Measurements from ENCODE around the gene KCNV2.

DNA sequence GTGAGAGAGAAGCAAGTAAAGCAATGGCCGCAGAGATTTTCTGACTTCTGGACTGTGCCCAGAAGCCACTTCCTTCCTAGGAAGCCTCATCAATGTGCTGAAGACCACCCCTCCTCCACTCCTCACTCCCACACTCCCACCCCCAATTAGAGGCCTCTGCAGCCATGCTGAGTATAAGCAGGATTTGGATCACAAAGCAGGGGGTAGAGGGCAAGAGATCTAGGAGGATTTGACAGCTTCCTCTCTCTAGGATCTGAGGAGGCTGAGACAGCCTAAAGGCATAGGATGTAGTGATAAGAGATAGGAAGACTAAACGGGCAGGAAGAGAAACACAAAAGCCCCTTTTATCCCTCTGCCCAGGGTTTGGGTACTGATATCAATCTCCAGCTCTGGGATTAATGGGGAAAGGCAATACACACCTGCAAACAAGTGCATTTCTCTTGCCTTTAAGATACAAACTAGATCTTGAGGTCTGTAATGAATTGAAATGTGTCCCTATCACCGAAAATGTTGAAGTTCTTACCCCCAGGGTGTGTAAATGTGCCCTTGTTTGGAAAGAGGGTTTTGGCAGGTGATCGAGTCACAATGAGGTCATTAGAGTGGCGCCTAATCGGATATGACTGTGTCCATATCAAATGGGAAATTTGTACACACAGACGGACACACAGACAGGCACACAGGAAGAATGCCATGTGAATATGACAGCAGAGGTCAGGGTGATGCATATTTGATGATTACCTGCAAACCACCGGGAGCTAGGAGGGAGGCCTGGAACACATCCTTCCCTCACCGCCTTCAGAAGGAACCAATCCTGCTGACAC, 28.5 kb downstream of the KCNV2 start:
- TF ChIP-seq, protein P1, sequence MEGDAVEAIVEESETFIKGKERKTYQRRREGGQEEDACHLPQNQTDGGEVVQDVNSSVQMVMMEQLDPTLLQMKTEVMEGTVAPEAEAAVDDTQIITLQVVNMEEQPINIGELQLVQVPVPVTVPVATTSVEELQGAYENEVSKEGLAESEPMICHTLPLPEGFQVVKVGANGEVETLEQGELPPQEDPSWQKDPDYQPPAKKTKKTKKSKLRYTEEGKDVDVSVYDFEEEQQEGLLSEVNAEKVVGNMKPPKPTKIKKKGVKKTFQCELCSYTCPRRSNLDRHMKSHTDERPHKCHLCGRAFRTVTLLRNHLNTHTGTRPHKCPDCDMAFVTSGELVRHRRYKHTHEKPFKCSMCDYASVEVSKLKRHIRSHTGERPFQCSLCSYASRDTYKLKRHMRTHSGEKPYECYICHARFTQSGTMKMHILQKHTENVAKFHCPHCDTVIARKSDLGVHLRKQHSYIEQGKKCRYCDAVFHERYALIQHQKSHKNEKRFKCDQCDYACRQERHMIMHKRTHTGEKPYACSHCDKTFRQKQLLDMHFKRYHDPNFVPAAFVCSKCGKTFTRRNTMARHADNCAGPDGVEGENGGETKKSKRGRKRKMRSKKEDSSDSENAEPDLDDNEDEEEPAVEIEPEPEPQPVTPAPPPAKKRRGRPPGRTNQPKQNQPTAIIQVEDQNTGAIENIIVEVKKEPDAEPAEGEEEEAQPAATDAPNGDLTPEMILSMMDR (IDR thresholded peaks at IDR 0.05; ENCODE audit: low read depth, low read length), result no peak
- no peak for TF ChIP-seq EZH2phosphoT487 (IDR thresholded peaks at IDR 0.05; ENCODE audit: low read depth)
